Smooth muscle cell (in vitro differentiated cells): ENCODE results near the gene ATP8B4. TPM values are rescaled to one million over a fixed set of nuclear protein-coding genes. Genes with fewer than 3 reads are reported as not detected.

Experiments
- DNase-seq: peaks from one replicate; lab custom pipeline; 2025; ENCODE audit not compliant: unreplicated experiment; lab: John Stamatoyannopoulos, UW
- H2AFZ ChIP-seq: fragments of 200-600 bp; sonication (generic); 2 replicates; pipeline ENCODE4 v1.6.0; 2016; ENCODE audit warnings: antibody characterized with exemption, low read depth, mild to moderate bottlenecking
- H3F3A ChIP-seq: fragments of 200-600 bp; sonication (generic); 2 replicates; pipeline ENCODE4 v1.6.0; 2017; ENCODE audit warnings: antibody characterized with exemption, low read depth
- H3K27ac ChIP-seq: fragments of 200-600 bp; sonication (generic); 2 replicates; pipeline ENCODE4 v1.5.1; 2016; ENCODE audit warnings: low read depth, mild to moderate bottlenecking
- H3K27me3 ChIP-seq: fragments of 200-600 bp; sonication (generic); 2 replicates; pipeline ENCODE4 v1.6.1; 2016; ENCODE audit warnings: low read depth, mild to moderate bottlenecking
- H3K36me3 ChIP-seq: fragments of 200-600 bp; sonication (generic); 2 replicates; pipeline ENCODE4 v1.5.1; 2016; ENCODE audit warnings: low read depth
- H3K4me1 ChIP-seq: fragments of 200-600 bp; sonication (generic); 2 replicates; pipeline ENCODE4 v1.5.1; 2016; ENCODE audit warnings: low read depth
- H3K4me2 ChIP-seq: fragments of 200-600 bp; sonication (generic); 2 replicates; pipeline ENCODE4 v1.6.0; 2016; ENCODE audit warnings: mild to moderate bottlenecking
- H3K4me3 ChIP-seq: fragments of 200-600 bp; sonication (generic); 2 replicates; pipeline ENCODE4 v1.5.1; 2016; ENCODE audit warnings: mild to moderate bottlenecking
- H3K79me2 ChIP-seq: fragments of 200-600 bp; sonication (generic); 2 replicates; pipeline ENCODE4 v1.6.0; 2016; ENCODE audit warnings: low read depth, mild to moderate bottlenecking
- H3K9ac ChIP-seq: fragments of 200-600 bp; sonication (generic); 2 replicates; pipeline ENCODE4 v1.6.0; 2016; ENCODE audit warnings: low read depth
- H3K9me3 ChIP-seq: fragments of 200-600 bp; sonication (generic); replicated peaks from 2 replicates; pipeline ENCODE4 v1.5.1; 2016; ENCODE audit warnings: low read depth
- H4K20me1 ChIP-seq: fragments of 200-600 bp; sonication (generic); 2 replicates; pipeline ENCODE4 v1.6.0; 2016; ENCODE audit warnings: low read depth
- CTCF ChIP-seq: fragments of 200-600 bp; sonication (generic); IDR thresholded peaks from 2 replicates; pipeline ENCODE4 v1.5.1; 2017; ENCODE audit warnings: borderline replicate concordance, mild to moderate bottlenecking, antibody characterized with exemption; ENCODE audit not compliant: insufficient read depth, poor library complexity, severe bottlenecking
- WGBS: methylation state at CpG from one replicate; pipeline ENCODE4 v1.1.7; 2016; ENCODE audit warnings: low lambda C conversion rate; 5-methylcytosine and 5-hydroxymethylcytosine counted together
- polyA plus RNA-seq: library from polyadenylated mRNA; unstranded; fragments of >200 nt; fragmentation: Nextera tagmentation; extraction: Ambion mirVana; gene quantifications from 2 replicates; pipeline ENCODE4 v1.2.1, GENCODE V29; 2016
- total RNA-seq: library from RNA; depleted of rRNA; stranded (reverse); fragments of >200 nt; gene quantifications from 2 replicates; pipeline ENCODE4 v1.2.3, GENCODE V29; 2014

Gene ATP8B4
- total and polyA plus RNA-seq, 2 experiments from 2014 or later: 21.7 to 60.5 TPM

- H3K4me1 ChIP-seq: peaks cover 7% of the 10 kb centered on the region
- H3K79me2 ChIP-seq: no peaks in the 10 kb centered on the region
- H3K9me3 ChIP-seq: no peaks in the 10 kb centered on the region
- H4K20me1 ChIP-seq: no peaks in the 10 kb centered on the region
- no peaks in the 10 kb centered on the region for H3K27me3 ChIP-seq
- peaks cover 8% of the 10 kb centered on the region for H3F3A ChIP-seq
- no peak for DNase-seq
- no peaks in the 10 kb centered on the region for H3K36me3 ChIP-seq
- peak overlapping the region; percentile 80 for H3K27ac ChIP-seq
- no peak overlapping the region for H3K4me3 ChIP-seq
- no peak overlapping the region for H2AFZ ChIP-seq
- 22% methylated on average over 8 of the region's 8 CpGs for WGBS
- peak overlapping the region; percentile 54 for H3K4me2 ChIP-seq
- no peak overlapping the region for H3K9ac ChIP-seq
- no peak for TF ChIP-seq CTCF
Measured at GRCh38 chr15:49860101-49860500, 258.9 kb downstream of the ATP8B4 start.

GRCh38 chr15:49857496-49858475 lies 261.2 kb downstream of the ATP8B4 start:
- DNase-seq: no peak
- Histone ChIP-seq H3K27me3 (no peaks in the 10 kb centered on the region), H4K20me1 (no peaks in the 10 kb centered on the region), H3K36me3 (no peaks in the 10 kb centered on the region), H3K27ac (peak overlapping the region; percentile 80), H3K79me2 (no peaks in the 10 kb centered on the region), H3K4me2 (no peak overlapping the region), H3K9ac (no peak overlapping the region), H3K4me1 (no peaks in the 10 kb centered on the region), H2AFZ (no peak overlapping the region), H3K4me3 (no peak overlapping the region), H3F3A (peaks cover under 1% of the 10 kb centered on the region), H3K9me3 (no peaks in the 10 kb centered on the region)
- 89% methylated on average over 4 of the region's 4 CpGs for WGBS
- no peak for TF ChIP-seq CTCF

- Histone ChIP-seq H3K36me3 (no peaks in the 10 kb centered on the region), H3K4me3 (no peak overlapping the region), H3K27me3 (no peaks in the 10 kb centered on the region), H3F3A (no peaks in the 10 kb centered on the region), H3K4me2 (peak overlapping the region; percentile 22), H3K9me3 (no peaks in the 10 kb centered on the region), H3K4me1 (no peaks in the 10 kb centered on the region), H3K9ac (peak overlapping the region; percentile 10), H2AFZ (no peak overlapping the region), H4K20me1 (no peaks in the 10 kb centered on the region), H3K79me2 (no peaks in the 10 kb centered on the region), H3K27ac (peak overlapping the region; percentile 80)
- no peak for TF ChIP-seq CTCF
- no peak for DNase-seq
- WGBS: 40% methylated on average over 4 of the region's 4 CpGs
Measured at GRCh38 chr15:49855917-49856637, 263.0 kb downstream of the ATP8B4 start.
